ENCODE measurements around the gene DCST2.
A peak's percentile ranks its signal among the peaks of the same experiment; 100 is the strongest.

Gene DCST2

DNA sequence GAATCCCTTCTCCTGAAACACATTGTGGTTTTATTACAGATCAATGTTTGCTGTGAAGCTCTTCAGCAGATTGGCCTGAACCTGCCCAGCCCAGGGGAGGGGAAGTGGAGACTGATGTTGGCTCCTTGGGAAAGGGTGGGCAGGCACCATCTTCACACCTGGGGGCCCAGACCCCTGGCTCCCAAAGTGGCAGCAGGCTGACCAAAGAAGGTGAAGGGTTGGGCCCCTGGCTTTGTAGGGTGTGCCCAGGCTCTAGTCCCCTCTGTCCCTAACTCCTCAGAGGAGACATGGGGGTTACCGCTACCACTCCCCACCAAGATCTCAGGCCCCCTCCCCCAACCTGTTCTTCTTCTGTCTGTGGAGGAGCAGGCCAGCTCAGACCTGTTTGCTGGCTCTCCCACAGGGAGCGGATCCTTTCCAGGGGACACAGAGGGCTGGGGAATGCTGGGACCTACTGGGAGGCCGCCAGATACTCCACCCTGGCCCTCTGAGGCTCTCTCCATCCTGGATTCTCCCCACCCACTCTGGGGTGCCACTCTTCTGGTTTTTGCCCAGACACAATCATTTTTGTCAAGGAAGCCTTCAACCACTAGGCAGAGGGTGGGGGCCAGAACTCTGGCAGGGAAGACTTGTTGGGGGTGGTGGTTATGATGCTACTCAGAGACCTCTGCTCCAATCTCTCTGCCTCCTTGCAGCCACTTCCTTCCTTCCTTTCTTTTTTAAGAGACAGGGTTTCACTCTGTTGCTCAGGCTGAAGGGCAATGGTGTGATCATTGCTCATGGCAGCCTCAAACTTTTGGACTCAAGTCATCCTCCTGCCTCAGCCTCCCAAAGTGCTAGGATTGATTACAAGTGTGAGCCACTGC, 40.0 kb upstream of the DCST2 start:
- H3K4me3 ChIP-seq (ENCODE audit: low read depth, low read length): no peak overlapping the region
- TF ChIP-seq CTCF (IDR thresholded peaks at IDR 0.05; ENCODE audit: borderline replicate concordance, insufficient read depth, low read depth, low read length): no peak

DNA sequence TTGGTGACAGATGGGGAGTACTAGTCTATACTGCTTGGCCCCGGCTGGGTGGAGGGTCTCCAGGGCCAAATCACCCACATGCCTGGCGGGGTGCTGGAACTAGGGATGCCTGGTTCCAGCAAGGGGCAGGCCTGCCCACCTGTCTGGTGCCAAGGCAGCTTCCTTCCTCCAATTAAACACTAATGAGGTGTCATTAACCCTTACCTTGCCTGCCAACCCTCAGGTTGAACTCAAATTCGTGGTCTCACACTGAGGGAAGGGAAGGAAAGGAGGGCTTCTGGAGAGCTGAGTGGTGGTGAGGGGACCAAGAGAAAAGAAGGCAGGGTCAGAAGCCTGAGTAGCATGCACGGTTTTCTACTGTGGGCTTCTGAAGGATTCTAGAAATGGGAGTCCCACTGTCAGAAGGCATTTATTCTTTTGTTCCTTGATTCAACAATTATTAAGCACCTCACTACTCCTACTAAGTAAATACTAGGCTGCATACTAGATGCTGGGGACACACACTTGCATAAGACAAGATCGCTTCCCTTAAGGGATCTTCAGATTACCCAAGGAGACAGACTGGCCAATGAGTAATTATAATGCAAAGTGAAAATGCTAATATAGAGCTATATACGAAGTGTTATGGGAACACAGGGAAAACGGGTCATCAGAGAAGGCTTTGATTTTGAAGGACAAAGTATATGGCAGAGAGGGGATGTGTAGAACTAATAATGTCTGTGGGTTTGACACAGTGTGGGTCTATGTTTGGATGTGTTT, 39.1 kb upstream of the DCST2 start:
- no peak overlapping the region for H3K4me3 ChIP-seq (ENCODE audit: low read depth, low read length)
- no peak for TF ChIP-seq CTCF (IDR thresholded peaks at IDR 0.05; ENCODE audit: borderline replicate concordance, insufficient read depth, low read depth, low read length)

DNA sequence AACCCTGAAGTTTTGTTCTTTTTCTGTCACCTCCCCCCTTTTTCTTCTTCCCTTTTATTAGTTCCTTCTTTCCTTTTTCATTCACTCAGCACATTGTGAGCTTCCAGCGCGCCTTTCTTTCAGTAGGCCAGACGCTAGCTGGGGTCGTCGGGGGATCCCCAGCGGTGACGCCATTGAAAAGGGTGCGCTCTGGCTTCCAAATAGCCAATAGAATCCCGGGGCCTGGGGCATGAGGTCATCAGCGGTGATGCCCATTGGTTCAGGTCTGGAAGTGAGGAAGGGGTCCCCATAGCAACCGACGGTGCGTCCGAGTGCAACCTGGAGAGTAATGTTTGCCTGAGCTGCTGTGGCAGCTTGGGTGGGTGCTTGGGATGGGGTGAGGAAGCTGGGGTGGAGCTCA, 38.1 kb upstream of the DCST2 start:
- H3K4me3 ChIP-seq (ENCODE audit: low read depth, low read length): no peak overlapping the region
- TF ChIP-seq CTCF (IDR thresholded peaks at IDR 0.05; ENCODE audit: borderline replicate concordance, insufficient read depth, low read depth, low read length): no peak

DNA sequence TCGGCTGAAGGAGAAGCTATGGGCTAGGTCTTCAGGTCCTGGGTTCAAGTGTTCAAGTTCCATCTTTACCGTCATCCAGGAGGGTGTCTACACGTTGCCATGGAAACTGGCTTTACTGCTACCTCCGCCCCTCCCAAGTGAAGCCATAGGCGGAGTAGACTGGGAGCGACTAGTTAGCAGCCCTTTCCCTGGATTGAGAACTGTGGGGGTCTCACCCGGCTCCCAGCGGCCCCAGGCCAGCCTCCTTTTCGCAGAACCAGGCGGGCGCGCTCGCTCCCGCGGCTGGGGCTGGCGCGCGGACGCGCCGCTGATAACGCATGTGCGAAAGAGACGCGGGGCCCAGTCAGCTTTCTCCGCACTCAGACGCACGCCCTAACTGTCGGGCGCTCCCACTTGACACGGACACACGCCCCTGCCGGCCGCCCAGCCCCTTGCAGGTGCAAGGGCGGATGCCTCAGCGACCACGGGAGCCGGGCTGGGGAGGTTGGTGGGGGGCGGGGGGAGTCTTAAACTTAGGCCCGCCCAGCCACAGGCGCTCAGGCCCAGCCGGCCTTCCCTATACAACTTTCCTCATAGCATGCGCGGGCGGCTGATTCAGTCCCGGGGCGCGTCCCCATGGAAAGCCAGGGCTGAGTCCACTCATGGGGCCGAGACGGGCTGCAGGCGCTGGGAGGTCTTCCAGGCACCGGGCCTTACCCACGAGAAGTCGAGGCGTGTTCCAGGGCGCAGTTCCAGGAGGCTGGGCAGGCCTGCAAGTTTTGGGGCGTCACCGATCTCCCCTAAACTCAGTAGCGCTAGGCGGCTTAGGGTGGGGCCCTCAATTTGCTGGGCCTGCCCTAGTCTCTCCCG, 37.4 kb upstream of the DCST2 start:
- peak overlapping the region; percentile 40 for H3K4me3 ChIP-seq (ENCODE audit: low read depth, low read length)
- peak; percentile 61 for TF ChIP-seq CTCF (IDR thresholded peaks at IDR 0.05; ENCODE audit: borderline replicate concordance, insufficient read depth, low read depth, low read length)

- H3K4me3 ChIP-seq (ENCODE audit: low read depth, low read length): peak overlapping the region; percentile 40
- TF ChIP-seq CTCF (IDR thresholded peaks at IDR 0.05; ENCODE audit: borderline replicate concordance, insufficient read depth, low read depth, low read length): no peak
Measured at GRCh38 chr1:155070158-155070621, 36.6 kb upstream of the DCST2 start.

DNA sequence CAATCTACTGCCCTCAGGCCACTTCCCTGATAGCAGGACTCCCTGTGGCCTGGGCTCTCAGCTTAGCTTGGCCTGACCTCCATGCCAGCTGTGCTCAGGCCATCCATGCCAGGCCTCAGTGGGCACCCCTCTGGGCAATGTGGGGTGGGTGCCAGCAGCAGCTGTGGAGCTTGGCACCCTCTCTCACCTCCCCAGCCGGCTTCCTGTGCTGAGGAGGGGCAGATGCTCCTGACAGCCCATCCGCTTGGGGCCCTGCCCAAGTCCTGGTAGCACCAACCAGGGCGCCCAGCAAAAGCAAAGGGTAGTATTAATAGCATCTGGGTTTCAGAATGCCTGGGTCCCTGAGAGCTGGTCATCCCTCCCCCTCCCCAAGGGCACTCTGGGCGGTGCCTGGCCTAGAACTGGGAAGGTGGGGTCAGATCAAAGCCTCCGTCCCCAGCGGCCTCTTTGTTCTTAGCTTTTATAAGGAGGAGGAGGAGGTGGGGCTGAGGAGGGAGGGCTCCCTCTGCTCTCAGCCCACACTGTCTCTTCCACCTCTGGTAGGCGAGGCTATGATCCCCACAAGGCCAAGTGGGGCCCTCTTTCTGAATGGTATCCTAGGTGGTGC, 36.1 kb upstream of the DCST2 start:
- no peak overlapping the region for H3K4me3 ChIP-seq (ENCODE audit: low read depth, low read length)
- TF ChIP-seq CTCF (IDR thresholded peaks at IDR 0.05; ENCODE audit: borderline replicate concordance, insufficient read depth, low read depth, low read length): no peak

Measured in GM12875 (cell line).